HEK293 (cell line): ENCODE data around the gene IBTK.
A peak's percentile ranks its signal among the peaks of the same experiment; 100 is the strongest.

ENCODE experiments used
- CTCF ChIA-PET: fragments of 350-600 bp; formaldehyde crosslinking; extraction: SDS; loops from one replicate; lab custom pipeline; 2021; ENCODE audit warnings: antibody characterized with exemption; lab: Yijun Ruan, JAX
- POLR2A ChIA-PET: fragments of 300-600 bp; formaldehyde crosslinking; extraction: SDS; loops from one replicate; lab custom pipeline; 2020; ENCODE audit warnings: antibody characterized with exemption, inconsistent platforms; lab: Yijun Ruan, JAX
- H3K27ac ChIP-seq: fragments of 200-500 bp; sonication (Bioruptor generic); 2 replicates; pipeline ENCODE4 v1.5.1; 2014; ENCODE audit warnings: low read depth, low read length, control low read depth, inconsistent platforms; ENCODE audit errors: extremely low read depth
- H3K36me3 ChIP-seq, 2 experiments: fragments of 200-500 bp in 1 of 2; sonication (Bioruptor generic) in 1 of 2; 1 replicate in 1 of 2; 2 replicates in 1 of 2; pipeline ENCODE4 v1.5.1; 2014 to 2017; ENCODE audit warnings: inconsistent platforms in 2 of 2, low read length in 2 of 2; ENCODE audit not compliant: control insufficient read depth in 2 of 2, insufficient read depth in 1 of 2
- H3K4me1 ChIP-seq: fragments of 200-500 bp; sonication (Bioruptor generic); 2 replicates; pipeline ENCODE4 v1.5.1; 2014; ENCODE audit warnings: mild to moderate bottlenecking, low read length, inconsistent platforms; ENCODE audit not compliant: control insufficient read depth, insufficient read depth
- H3K4me3 ChIP-seq: 2 replicates; pipeline ENCODE4 v1.5.1; 2011; ENCODE audit warnings: low read depth, mild to moderate bottlenecking, control low read depth, low read length, moderate library complexity
- H3K9me3 ChIP-seq: fragments of 200-500 bp; sonication (Bioruptor generic); 2 replicates; pipeline ENCODE4 v1.5.1; 2014; ENCODE audit warnings: low read depth, low read length, inconsistent platforms; ENCODE audit not compliant: control insufficient read depth, insufficient read depth
- CTCF ChIP-seq: fragments of 450-650 bp; formaldehyde crosslinking; IDR thresholded peaks from 2 replicates; pipeline ENCODE4 v1.5.1; 2016; ENCODE audit warnings: missing biosample characterization, missing genetic modification characterization
- PRDM10 ChIP-seq: fragments of 450-650 bp; formaldehyde crosslinking; IDR thresholded peaks from 2 replicates; pipeline ENCODE4 v1.5.1; 2016; ENCODE audit warnings: missing biosample characterization, missing genetic modification characterization
- SCRT1 ChIP-seq: fragments of 450-650 bp; formaldehyde crosslinking; IDR thresholded peaks from 2 replicates; pipeline ENCODE4 v1.5.1; 2016; ENCODE audit warnings: missing biosample characterization, missing genetic modification characterization, borderline replicate concordance
- SCRT2 ChIP-seq: fragments of 450-650 bp; formaldehyde crosslinking; IDR thresholded peaks from 2 replicates; pipeline ENCODE4 v1.5.1; 2016; ENCODE audit warnings: missing biosample characterization, missing genetic modification characterization
- ZBTB17 ChIP-seq: fragments of 450-650 bp; formaldehyde crosslinking; IDR thresholded peaks from 2 replicates; pipeline ENCODE4 v1.5.1; 2016; ENCODE audit warnings: missing biosample characterization, missing genetic modification characterization
- ZNF112 ChIP-seq: fragments of 450-650 bp; formaldehyde crosslinking; IDR thresholded peaks from 2 replicates; pipeline ENCODE4 v1.5.0; 2017; ENCODE audit warnings: missing biosample characterization, missing genetic modification characterization
- ZNF174 ChIP-seq: fragments of 450-650 bp; formaldehyde crosslinking; IDR thresholded peaks from 2 replicates; pipeline ENCODE4 v1.5.0; 2017; ENCODE audit warnings: missing biosample characterization, mild to moderate bottlenecking, missing genetic modification characterization
- ZNF184 ChIP-seq: fragments of 450-650 bp; IDR thresholded peaks from 2 replicates; pipeline ENCODE4 v1.5.1; 2018; ENCODE audit warnings: missing biosample characterization, mild to moderate bottlenecking, missing genetic modification characterization
- ZNF221 ChIP-seq: fragments of 450-650 bp; formaldehyde crosslinking; IDR thresholded peaks from 2 replicates; pipeline ENCODE4 v1.5.1; 2017; ENCODE audit warnings: missing biosample characterization, missing genetic modification characterization, borderline replicate concordance
- ZNF248 ChIP-seq: fragments of 450-650 bp; formaldehyde crosslinking; IDR thresholded peaks from 2 replicates; pipeline ENCODE4 v1.5.1; 2017; ENCODE audit warnings: missing biosample characterization, missing genetic modification characterization
- ZNF510 ChIP-seq: fragments of 450-650 bp; formaldehyde crosslinking; IDR thresholded peaks from 2 replicates; pipeline ENCODE4 v1.5.1; 2018; ENCODE audit warnings: mild to moderate bottlenecking, missing genetic modification characterization, missing biosample characterization; ENCODE audit not compliant: insufficient replicate concordance
- ZNF610 ChIP-seq: fragments of 450-650 bp; formaldehyde crosslinking; IDR thresholded peaks from 2 replicates; pipeline ENCODE4 v1.5.1; 2016; ENCODE audit warnings: missing biosample characterization, missing genetic modification characterization, borderline replicate concordance
- ZNF626 ChIP-seq: fragments of 450-650 bp; sonication (Bioruptor Pico); formaldehyde crosslinking; IDR thresholded peaks from 2 replicates; pipeline ENCODE4 v1.5.1; 2018; ENCODE audit warnings: missing biosample characterization, missing genetic modification characterization, inconsistent platforms
- ZNF629 ChIP-seq: fragments of 450-650 bp; formaldehyde crosslinking; IDR thresholded peaks from 2 replicates; pipeline ENCODE4 v1.5.1; 2017; ENCODE audit warnings: missing biosample characterization, missing genetic modification characterization
- ZNF747 ChIP-seq: fragments of 450-650 bp; formaldehyde crosslinking; IDR thresholded peaks from 2 replicates; pipeline ENCODE4 v1.5.1; 2016; ENCODE audit warnings: missing biosample characterization, missing genetic modification characterization
- ZNF837 ChIP-seq: fragments of 450-650 bp; formaldehyde crosslinking; IDR thresholded peaks from 2 replicates; pipeline ENCODE4 v1.5.1; 2016; ENCODE audit warnings: missing biosample characterization, missing genetic modification characterization
- TF ChIP-seq, protein P1 (sequence below): fragments of 450-650 bp; formaldehyde crosslinking; IDR thresholded peaks from 2 replicates; pipeline ENCODE4 v1.5.1; 2016; ENCODE audit warnings: missing biosample characterization, missing genetic modification characterization, borderline replicate concordance
- TF ChIP-seq, protein P2 (sequence below): fragments of 450-650 bp; formaldehyde crosslinking; optimal IDR thresholded peaks from 2 replicates; pipeline ENCODE3; 2016; ENCODE audit warnings: missing biosample characterization, mild to moderate bottlenecking, missing genetic modification characterization
- TF ChIP-seq, protein P3 (sequence below): fragments of 450-650 bp; formaldehyde crosslinking; IDR thresholded peaks from 2 replicates; pipeline ENCODE4 v1.5.1; 2016; ENCODE audit warnings: missing biosample characterization, missing genetic modification characterization

IBTK gene

GRCh38 chr6:82183642-82184282, 63.8 kb downstream of the IBTK start:
- Histone ChIP-seq H3K36me3 (peaks cover 45 to 61% of the 10 kb centered on the region in 2 experiments), H3K9me3 (no peaks in the 10 kb centered on the region), H3K4me3 (no peak overlapping the region), H3K27ac (no peak overlapping the region), H3K4me1 (no peaks in the 10 kb centered on the region)
- TF ChIP-seq ZNF629 (tag by site-specific recombination) (no peak), ZNF112 (tag by site-specific recombination) (no peak), SCRT2 (tag by site-specific recombination) (no peak), ZNF510 (tag by site-specific recombination) (no peak), CTCF (tag by site-specific recombination) (no peak), ZNF747 (tag by site-specific recombination) (no peak), ZNF221 (no peak), ZNF610 (tag by site-specific recombination) (no peak), SCRT1 (tag by site-specific recombination) (no peak), ZNF626 (tag by site-specific recombination) (no peak), ZNF837 (no peak), ZBTB17 (tag by site-specific recombination) (no peak), ZNF248 (tag by site-specific recombination) (no peak), ZNF174 (tag by site-specific recombination) (no peak), ZNF184 (tag by site-specific recombination) (no peak)
- TF ChIP-seq, protein P1, sequence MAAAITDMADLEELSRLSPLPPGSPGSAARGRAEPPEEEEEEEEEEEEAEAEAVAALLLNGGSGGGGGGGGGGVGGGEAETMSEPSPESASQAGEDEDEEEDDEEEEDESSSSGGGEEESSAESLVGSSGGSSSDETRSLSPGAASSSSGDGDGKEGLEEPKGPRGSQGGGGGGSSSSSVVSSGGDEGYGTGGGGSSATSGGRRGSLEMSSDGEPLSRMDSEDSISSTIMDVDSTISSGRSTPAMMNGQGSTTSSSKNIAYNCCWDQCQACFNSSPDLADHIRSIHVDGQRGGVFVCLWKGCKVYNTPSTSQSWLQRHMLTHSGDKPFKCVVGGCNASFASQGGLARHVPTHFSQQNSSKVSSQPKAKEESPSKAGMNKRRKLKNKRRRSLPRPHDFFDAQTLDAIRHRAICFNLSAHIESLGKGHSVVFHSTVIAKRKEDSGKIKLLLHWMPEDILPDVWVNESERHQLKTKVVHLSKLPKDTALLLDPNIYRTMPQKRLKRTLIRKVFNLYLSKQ (tag by site-specific recombination), result no peak
- TF ChIP-seq, protein P2, sequence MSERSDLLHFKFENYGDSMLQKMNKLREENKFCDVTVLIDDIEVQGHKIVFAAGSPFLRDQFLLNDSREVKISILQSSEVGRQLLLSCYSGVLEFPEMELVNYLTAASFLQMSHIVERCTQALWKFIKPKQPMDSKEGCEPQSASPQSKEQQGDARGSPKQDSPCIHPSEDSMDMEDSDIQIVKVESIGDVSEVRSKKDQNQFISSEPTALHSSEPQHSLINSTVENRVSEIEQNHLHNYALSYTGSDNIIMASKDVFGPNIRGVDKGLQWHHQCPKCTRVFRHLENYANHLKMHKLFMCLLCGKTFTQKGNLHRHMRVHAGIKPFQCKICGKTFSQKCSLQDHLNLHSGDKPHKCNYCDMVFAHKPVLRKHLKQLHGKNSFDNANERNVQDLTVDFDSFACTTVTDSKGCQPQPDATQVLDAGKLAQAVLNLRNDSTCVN (tag by site-specific recombination), result no peak
- TF ChIP-seq, protein P3, sequence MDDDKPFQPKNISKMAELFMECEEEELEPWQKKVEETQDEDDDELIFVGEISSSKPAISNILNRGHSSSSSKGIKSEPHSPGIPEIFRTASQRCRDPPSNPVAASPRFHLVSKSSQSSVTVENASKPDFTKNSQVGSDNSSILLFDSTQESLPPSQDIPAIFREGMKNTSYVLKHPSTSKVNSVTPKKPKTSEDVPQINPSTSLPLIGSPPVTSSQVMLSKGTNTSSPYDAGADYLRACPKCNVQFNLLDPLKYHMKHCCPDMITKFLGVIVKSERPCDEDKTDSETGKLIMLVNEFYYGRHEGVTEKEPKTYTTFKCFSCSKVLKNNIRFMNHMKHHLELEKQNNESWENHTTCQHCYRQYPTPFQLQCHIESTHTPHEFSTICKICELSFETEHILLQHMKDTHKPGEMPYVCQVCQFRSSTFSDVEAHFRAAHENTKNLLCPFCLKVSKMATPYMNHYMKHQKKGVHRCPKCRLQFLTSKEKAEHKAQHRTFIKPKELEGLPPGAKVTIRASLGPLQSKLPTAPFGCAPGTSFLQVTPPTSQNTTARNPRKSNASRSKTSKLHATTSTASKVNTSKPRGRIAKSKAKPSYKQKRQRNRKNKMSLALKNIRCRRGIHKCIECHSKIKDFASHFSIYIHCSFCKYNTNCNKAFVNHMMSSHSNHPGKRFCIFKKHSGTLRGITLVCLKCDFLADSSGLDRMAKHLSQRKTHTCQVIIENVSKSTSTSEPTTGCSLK (tag by site-specific recombination), result no peak
- ChIA-PET POLR2A (no interaction called here), CTCF (interaction anchor here (0.6 to 0.9 kb wide), 3 partner anchors 9 to 253 kb away, joined by 3 read pairs; no protein-coding TSS in a partner anchor)

GRCh38 chr6:82182756-82183155, 64.8 kb downstream of the IBTK start:
- POLR2A ChIA-PET, result no interaction called here
- TF ChIP-seq ZBTB17 (tag by site-specific recombination) (peak; percentile 78), PRDM10 (tag by site-specific recombination) (no peak)
- TF ChIP-seq, all 188 proteins: peak for 1
- no peak overlapping the region for H3K27ac ChIP-seq
- peaks cover 36 to 55% of the 10 kb centered on the region in 2 experiments for H3K36me3 ChIP-seq
- H3K4me3 ChIP-seq, result no peak overlapping the region
- no peaks in the 10 kb centered on the region for H3K4me1 ChIP-seq
- CTCF ChIA-PET, result interaction anchor here (0.9 kb wide), 1 partner anchor 11 kb away, joined by 4 read pairs; no protein-coding TSS in a partner anchor
- no peaks in the 10 kb centered on the region for H3K9me3 ChIP-seq
